Stimulated activated CD8-positive, alpha-beta memory T cell treated with anti-CD3 and anti-CD28 coated beads, Interleukin-15, amount 100 ng/mL, for 24 hours (primary cell): ENCODE results near the gene DBNDD2.
A peak's percentile ranks its signal among the peaks of the same experiment; 100 is the strongest.

ENCODE experiments used
- DNase-seq: peaks from one replicate; pipeline ENCODE4 v3.0.0-alpha.2; 2020; ENCODE audit warnings: low read depth

The DBNDD2 gene

GRCh38 chr20:45378191-45378590 lies 29.9 kb upstream of the DBNDD2 start, which contains the start of gene TP53TG5:
Gene TP53TG5, minus strand, starts transcription at chr20:45378325. Its CDS starts 89 bp downstream, at chr20:45378236.
- no peak for DNase-seq

GRCh38 chr20:45387274-45387673 lies 20.8 kb upstream of the DBNDD2 start:
- no peak for DNase-seq

DNA sequence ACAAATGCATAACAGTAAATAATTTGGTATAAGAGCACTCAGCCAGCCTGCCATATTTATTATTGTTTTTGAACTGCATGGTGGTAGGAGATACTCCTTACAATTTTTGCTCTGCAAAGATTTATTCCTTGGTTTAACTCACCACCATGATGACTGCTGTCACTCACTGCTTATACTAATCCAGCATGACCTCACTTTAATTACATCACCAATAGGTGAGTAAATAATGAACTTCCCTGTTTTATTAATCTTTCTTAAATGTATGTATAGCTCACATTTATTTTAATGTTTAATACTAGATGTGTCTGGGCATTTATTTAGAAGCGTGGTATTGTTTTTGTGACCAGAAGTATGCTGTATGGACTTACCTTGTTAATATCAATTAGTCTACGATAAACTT lies 17.2 kb upstream of the DBNDD2 start:
- DNase-seq, result no peak

- DNase-seq, result no peak
Measured at GRCh38 chr20:45391559-45391958, 16.5 kb upstream of the DBNDD2 start.

GRCh38 chr20:45392733-45393132 lies 15.4 kb upstream of the DBNDD2 start:
- no peak for DNase-seq

- DNase-seq, result no peak
Measured at GRCh38 chr20:45394221-45395113, 13.6 kb upstream of the DBNDD2 start.

GRCh38 chr20:45395114-45395415 lies 13.0 kb upstream of the DBNDD2 start:
- no peak for DNase-seq

DNA sequence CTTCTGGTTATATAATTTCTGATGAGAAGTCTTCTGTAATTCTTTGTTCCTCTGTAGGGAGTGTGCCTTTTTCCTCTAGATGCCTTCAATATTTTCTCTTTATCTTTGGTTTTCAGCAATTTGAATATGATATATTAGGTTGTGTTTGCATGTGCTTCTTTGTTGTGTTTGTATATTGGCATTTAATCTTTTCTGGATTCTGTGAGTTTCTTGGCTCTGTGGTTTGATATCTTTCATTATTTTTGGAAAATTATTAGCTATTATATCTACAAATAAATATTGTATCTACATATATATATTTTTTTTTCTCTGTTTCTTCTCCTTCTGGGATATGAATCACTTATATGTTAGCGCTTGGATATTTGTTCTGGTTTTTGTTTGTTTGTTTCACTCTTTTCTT lies 9.1 kb upstream of the DBNDD2 start:
- no peak for DNase-seq

DNA sequence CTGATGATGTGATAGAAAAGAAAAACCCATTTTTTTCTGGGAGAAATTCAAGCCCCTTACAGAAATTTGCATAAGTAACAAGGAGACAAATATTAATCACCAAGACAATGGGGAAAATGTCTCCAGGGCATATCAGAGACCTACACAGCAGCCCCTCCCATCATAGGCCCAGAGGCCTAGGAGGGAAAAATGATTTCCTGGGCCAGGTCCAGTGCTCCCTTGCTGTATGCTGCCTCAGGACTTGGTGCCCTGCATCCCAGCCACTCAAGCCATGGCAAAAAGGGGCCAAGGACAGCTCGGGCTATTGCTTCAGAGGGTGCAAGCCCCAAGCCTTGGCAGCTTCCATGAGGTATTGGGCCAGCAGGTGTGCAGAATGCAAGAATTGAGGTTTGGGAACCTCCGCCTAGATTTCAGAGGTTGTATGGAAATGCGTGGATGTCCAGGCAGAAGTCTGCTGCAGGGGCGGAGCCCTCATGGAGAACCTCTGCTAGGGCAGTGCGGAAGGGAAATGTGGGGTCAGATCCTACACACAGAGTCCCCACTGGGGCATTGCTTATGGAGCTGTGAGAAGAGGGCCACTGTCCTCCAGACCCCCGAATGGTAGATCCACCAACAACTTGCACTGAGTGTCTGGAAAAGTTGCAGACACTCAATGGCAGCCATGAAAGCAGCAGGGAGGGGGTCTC lies 7.6 kb upstream of the DBNDD2 start:
- DNase-seq, result no peak

GRCh38 chr20:45402946-45403345 lies 5.1 kb upstream of the DBNDD2 start:
- DNase-seq, result no peak

GRCh38 chr20:45404438-45404837 lies 3.7 kb upstream of the DBNDD2 start:
- DNase-seq, result no peak

DNA sequence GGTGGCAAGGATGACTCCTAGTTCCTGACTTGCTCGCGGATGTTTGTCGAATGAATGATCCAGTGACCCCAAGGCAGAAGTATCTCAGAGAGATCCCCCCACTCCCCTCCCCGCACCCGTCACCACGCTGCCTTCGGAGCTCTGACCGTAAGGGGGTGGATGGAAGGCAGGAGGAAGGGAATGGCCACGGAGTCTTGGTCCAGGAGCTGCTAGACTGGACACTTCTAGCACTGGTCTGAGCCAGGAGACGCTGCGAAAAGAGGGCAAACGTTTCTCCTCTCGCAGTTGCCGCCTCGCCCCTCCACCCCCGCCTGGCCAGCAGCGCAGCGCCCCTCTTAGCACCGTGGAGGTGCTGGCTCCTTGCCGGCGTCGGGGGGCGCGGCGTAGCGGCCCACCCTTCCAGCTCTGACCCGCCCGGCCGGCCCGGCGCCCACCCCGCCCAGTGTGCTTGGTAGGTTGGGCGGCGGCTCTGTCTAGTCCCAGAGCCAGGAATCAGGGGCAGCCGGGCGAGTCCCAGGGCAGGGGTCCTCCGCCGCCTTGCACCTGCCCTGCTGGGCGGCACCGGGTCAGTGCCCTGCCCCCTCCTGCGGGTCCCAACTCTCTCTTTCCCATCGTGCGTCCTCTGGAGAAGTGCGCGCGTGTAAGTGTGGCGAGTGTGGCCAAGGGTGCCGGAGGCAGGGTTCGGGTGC lies 2.4 kb upstream of the DBNDD2 start:
- no peak for DNase-seq

- DNase-seq, result peak; percentile 20
Measured at GRCh38 chr20:45406260-45407066, 1.6 kb upstream of the DBNDD2 start.

GRCh38 chr20:45407067-45407745 lies 883 bp upstream of the DBNDD2 start:
- DNase-seq, result no peak

GRCh38 chr20:45408646-45409213 lies 641 bp downstream of the DBNDD2 start:
- no peak for DNase-seq

GRCh38 chr20:45409521-45410272 lies 1.6 kb downstream of the DBNDD2 start:
- no peak for DNase-seq

DNA sequence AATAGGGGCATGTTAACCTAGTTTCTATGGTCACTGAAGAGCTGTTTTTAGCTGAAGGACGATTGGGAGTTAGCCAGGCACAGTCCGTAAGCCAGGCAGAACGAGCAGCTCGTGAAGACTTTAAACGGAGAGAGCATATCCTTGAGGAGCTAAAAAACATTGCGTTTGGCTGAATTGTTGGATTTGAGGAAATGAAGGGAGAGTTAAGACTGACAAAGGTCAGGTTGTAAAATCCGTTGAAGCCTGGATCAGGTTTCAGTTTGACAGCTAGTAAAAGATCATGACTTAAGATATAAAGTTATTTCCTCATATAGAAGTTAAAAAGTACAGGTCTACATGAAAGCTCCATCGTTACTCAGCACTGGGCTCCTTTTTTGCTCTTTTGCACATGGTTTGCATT lies 2.8 kb downstream of the DBNDD2 start:
- no peak for DNase-seq

DNA sequence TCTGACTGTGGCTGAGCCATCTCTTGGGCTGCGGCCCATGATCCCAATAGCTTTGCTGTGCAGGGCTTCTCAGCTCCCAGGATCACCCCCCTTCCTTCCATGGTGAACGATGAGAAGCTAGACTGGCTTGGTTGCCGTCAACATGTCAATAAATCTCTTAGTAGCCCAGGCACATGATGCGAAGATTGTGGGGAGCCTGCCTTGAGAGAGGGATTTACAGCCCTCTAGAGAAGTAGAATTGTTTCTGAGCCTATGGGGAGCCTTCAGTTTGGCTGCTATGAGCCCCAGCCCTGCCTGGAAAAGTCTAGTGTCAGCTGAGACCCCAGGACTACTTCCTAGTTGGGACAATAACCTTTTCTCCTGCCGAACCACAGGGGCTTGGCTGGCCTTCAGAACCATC lies 4.6 kb downstream of the DBNDD2 start:
- no peak for DNase-seq

DNA sequence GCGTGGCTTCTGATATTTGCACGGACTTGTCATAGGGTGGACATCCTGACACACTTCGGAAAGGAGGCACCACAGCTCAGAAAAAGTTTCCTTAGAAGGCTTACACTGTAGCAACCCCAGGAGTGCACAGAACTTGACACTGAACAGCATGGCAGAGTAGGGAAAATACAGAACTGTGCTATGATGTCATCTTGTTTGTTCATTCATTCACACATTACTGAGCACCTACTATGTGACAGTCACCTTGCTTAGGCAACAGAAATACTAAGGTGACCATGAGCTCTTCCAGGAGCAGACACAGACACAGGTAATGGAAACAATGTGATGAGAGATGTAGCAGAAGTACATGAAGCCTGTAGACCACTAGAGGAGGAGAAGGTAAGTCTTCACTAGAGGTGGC lies 5.4 kb downstream of the DBNDD2 start:
- no peak for DNase-seq
